ENCODE measurements around the gene EZH1. TPM values are rescaled to one million over a fixed set of nuclear protein-coding genes. Genes with fewer than 3 reads are reported as not detected.

Gene EZH1
- total and polyA plus RNA-seq, 7 donors, result 5.3 to 68.1 (median 41.5) TPM

DNA sequence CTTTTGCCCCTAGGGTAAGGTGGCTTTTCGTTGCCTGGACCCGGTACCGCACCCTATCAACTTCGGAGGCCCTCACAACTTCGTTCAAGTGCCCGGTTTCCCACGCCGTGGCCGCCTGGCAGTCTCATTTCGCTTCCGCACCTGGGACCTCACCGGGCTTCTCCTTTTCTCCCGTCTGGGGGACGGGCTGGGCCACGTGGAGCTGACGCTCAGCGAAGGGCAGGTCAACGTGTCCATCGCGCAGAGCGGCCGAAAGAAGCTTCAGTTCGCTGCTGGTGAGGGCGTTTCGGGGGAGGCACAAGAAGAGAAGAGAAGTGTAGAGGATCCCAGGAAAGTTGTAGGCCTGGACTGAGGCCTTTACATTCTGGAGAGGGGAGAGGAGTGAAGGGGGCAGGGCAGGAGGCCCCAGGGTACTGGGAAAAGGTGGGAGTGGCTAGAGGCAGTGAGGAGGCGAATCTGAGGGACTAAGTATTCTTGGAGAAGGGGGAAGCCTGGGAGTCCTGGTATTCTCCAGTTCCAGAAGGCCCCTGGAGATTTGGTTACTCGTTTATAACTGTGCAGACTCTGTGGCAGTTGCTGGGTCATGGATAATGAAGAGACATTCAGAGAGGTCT is 57.0 kb downstream of the EZH1 start:
- TF ChIP-seq, protein P1, sequence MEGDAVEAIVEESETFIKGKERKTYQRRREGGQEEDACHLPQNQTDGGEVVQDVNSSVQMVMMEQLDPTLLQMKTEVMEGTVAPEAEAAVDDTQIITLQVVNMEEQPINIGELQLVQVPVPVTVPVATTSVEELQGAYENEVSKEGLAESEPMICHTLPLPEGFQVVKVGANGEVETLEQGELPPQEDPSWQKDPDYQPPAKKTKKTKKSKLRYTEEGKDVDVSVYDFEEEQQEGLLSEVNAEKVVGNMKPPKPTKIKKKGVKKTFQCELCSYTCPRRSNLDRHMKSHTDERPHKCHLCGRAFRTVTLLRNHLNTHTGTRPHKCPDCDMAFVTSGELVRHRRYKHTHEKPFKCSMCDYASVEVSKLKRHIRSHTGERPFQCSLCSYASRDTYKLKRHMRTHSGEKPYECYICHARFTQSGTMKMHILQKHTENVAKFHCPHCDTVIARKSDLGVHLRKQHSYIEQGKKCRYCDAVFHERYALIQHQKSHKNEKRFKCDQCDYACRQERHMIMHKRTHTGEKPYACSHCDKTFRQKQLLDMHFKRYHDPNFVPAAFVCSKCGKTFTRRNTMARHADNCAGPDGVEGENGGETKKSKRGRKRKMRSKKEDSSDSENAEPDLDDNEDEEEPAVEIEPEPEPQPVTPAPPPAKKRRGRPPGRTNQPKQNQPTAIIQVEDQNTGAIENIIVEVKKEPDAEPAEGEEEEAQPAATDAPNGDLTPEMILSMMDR (IDR thresholded peaks at IDR 0.05), result no peak
- no peak for TF ChIP-seq EP300 (IDR thresholded peaks at IDR 0.05)
- TF ChIP-seq POLR2A (IDR thresholded peaks at IDR 0.05), result no peak
- no peak for TF ChIP-seq POLR2AphosphoS5 (IDR thresholded peaks at IDR 0.05)
- DNase-seq, result no peak
- Histone ChIP-seq H3K27me3 (no peaks in the 10 kb centered on the region), H3K27ac (no peak overlapping the region), H3K36me3 (peaks cover 0 to 77% (median 14%) of the 10 kb centered on the region in 4 donors), H3K4me3 (no peak overlapping the region), H3K9me3 (no peaks in the 10 kb centered on the region), H3K4me1 (peaks cover 0 to 21% (median 14%) of the 10 kb centered on the region in 4 donors)
- intact Hi-C loops (cut with DNase I), result no loop called here
- 81 to 85% methylated on average over 27 of the region's 27 CpGs for WGBS, 2 donors

DNA sequence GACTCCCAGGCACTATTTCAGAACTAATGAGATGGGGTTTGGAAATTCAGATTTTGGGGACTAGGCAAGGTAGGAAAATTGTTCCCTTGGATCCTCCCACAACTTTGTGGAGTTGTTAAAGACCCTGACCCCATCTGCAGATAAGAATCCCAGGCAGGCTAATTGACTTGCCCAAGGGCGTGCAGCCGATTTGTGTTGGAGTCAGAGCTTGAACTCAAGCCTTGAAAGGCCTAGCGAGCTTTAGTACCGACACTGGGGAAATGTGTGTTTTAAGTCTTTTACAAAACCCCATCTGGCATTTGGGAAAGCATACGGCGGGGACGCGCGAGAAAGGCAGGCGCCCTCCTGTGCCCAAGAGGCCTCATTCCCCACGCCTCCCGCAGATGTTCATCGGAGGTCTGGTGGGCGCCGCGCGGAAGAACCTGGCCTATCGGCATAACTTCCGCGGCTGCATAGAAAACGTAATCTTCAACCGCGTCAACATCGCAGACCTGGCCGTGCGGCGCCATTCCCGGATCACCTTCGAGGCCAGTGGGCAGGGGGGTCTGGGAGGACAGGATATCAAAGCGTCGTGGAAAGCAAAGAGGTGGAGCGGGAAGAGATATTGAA is 58.2 kb downstream of the EZH1 start:
- 54 to 67% methylated on average over 32 of the region's 32 CpGs for WGBS, 2 donors
- Histone ChIP-seq H3K4me1 (peaks cover 0 to 32% (median 26%) of the 10 kb centered on the region in 4 donors), H3K36me3 (peaks cover 0 to 65% (median 13%) of the 10 kb centered on the region in 4 donors)

DNA sequence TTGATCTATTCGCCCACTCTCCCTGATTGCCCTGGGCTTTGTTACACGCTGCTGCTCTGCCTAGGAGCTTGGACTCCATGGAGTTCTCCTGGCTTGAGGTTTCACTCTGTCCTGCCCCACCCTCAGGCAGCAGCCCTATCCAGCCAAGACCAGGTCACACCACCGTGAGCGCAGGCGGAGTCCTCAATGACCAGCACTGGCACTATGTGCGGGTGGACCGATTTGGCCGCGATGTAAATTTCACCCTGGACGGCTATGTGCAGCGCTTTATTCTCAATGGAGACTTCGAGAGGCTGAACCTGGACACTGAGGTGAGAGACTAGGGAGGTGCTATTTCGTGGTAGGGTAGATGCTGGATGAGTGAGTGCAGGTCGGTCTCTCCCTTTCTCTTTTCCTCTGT is 59.0 kb downstream of the EZH1 start:
- Histone ChIP-seq H3K36me3 (peaks cover 0 to 57% (median 9%) of the 10 kb centered on the region in 4 donors), H3K9me3 (no peaks in the 10 kb centered on the region), H3K4me1 (peaks cover 0 to 40% (median 32%) of the 10 kb centered on the region in 4 donors), H3K27ac (no peak overlapping the region), H3K27me3 (no peaks in the 10 kb centered on the region), H3K4me3 (no peak overlapping the region)
- WGBS, 2 donors, result 44 to 75% methylated on average over 14 of the region's 14 CpGs
- TF ChIP-seq POLR2AphosphoS5 (IDR thresholded peaks at IDR 0.05), result no peak
- TF ChIP-seq, protein P1 (IDR thresholded peaks at IDR 0.05), result no peak
- no peak for TF ChIP-seq EP300 (IDR thresholded peaks at IDR 0.05)
- TF ChIP-seq POLR2A (IDR thresholded peaks at IDR 0.05), result no peak
- intact Hi-C loops (cut with DNase I), result no loop called here
- no peak for DNase-seq

More for the DNA sequence above, 58.2 kb downstream of the EZH1 start:
- no peak for DNase-seq
- Histone ChIP-seq H3K9me3 (no peaks in the 10 kb centered on the region), H3K27ac (no peak overlapping the region), H3K27me3 (no peaks in the 10 kb centered on the region), H3K4me3 (no peak overlapping the region)
- no peak for TF ChIP-seq POLR2A (IDR thresholded peaks at IDR 0.05)
- TF ChIP-seq, protein P1 (IDR thresholded peaks at IDR 0.05), result no peak
- no peak for TF ChIP-seq EP300 (IDR thresholded peaks at IDR 0.05)
- TF ChIP-seq POLR2AphosphoS5 (IDR thresholded peaks at IDR 0.05), result no peak
- intact Hi-C loops (cut with DNase I), result no loop called here

DNA sequence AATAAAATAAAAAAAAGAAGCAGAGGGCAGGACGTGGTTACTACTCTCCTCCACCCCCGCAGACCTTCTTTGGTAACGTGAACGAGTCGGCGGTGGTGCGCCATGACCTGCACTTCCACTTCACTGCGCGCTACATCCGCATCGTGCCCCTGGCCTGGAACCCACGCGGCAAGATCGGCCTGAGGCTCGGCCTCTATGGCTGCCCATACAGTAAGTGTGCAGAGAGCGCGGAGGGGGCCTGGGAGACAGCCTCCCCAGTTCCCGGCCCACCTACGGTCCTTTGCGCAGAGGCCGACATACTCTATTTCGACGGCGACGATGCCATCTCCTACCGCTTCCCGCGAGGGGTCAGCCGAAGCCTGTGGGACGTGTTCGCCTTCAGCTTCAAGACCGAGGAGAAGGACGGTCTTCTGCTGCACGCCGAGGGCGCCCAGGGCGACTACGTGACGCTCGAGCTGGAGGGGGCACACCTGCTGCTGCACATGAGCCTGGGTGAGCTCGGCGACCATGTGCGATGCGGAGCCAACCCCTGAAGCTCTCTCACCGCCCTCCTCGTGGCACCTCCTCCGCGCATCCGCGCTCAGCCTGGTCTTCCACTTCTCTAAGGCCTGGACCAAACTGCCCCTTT is 59.8 kb downstream of the EZH1 start:
- H3K4me3 ChIP-seq, result peak overlapping the region in 1 of 4 donors; percentile 60
- H3K36me3 ChIP-seq, result peaks cover 0 to 49% (median 6%) of the 10 kb centered on the region in 4 donors
- H3K4me1 ChIP-seq, result peaks cover 0 to 48% (median 40%) of the 10 kb centered on the region in 4 donors
- peak overlapping the region in 3 of 4 donors; percentile 97 to 99 (median 98) for H3K27ac ChIP-seq
- intact Hi-C loops (cut with DNase I), result no loop called here
- no peak for DNase-seq
- H3K9me3 ChIP-seq, result no peaks in the 10 kb centered on the region
- WGBS, 2 donors, result 39 to 79% methylated on average over 50 of the region's 50 CpGs
- no peaks in the 10 kb centered on the region for H3K27me3 ChIP-seq
- TF ChIP-seq POLR2AphosphoS5 (IDR thresholded peaks at IDR 0.05) (no peak), POLR2A (IDR thresholded peaks at IDR 0.05) (no peak), EP300 (IDR thresholded peaks at IDR 0.05) (no peak)
- TF ChIP-seq, protein P1 (IDR thresholded peaks at IDR 0.05), result no peak

Measured in sigmoid colon (tissue), 7 donors.